ENCODE results near the gene WWP2. TPM values are rescaled to one million over a fixed set of nuclear protein-coding genes. Genes with fewer than 3 reads are reported as not detected.
"Not testable (repeated sequence)": the region's sequence is repeated elsewhere in the genome, so short reads cannot be mapped to it uniquely, and the experiment has no call there.

The WWP2 gene
- total RNA-seq, 2 experiments from 2014 or later, result 35.8 to 39.5 TPM

GRCh38 chr16:69726313-69727060, 35.6 kb upstream of the WWP2 start, which contains the start of gene NQO1:
TSS of gene NQO1 (minus strand) at chr16:69726560. CDS start at chr16:69726439, 121 bp downstream.
- Mint-ChIP-seq H3K4me3 (peak within 1 kb of the TSS; percentile 87), H3K9me3 (no peaks in the 10 kb centered on the region), H3K27ac (peak within 1 kb of the TSS; percentile 86), H3K36me3 (no peaks in the 10 kb centered on the region), H3K27me3 (no peaks in the 10 kb centered on the region), H3K4me1 (ENCODE audit: low read depth) (peaks cover 17% of the 10 kb centered on the region)
- POLR2A ChIA-PET, result interaction anchor here (0.8 to 2.3 kb wide), 3 partner anchors 11 to 330 kb away, joined by 3 to 15 read pairs (median 6); partner anchors contain the start of gene NOB1
- peak; percentile 96 for DNase-seq
- intact Hi-C loops (cut with micrococcal nuclease), result loop anchor here (1.0 kb wide), 4 partner anchors 17 to 302 kb away; partner anchors contain the start of genes CYB5B and NOB1
- CTCF ChIA-PET, result interaction anchor here (0.6 to 6.5 kb wide), 4 partner anchors 28 to 597 kb away, joined by 3 to 54 read pairs (median 3); partner anchors contain the start of gene NOB1

- Mint-ChIP-seq H3K36me3 (no peaks in the 10 kb centered on the region), H3K27me3 (no peaks in the 10 kb centered on the region), H3K9me3 (no peaks in the 10 kb centered on the region), H3K27ac (no peak overlapping the region), H3K4me1 (ENCODE audit: low read depth) (peaks cover 17% of the 10 kb centered on the region), H3K4me3 (peak overlapping the region; percentile 87)
- intact Hi-C loops (cut with micrococcal nuclease), result no loop called here
- POLR2A ChIA-PET, result interaction anchor here (2.3 kb wide), 1 partner anchor 26 kb away, joined by 15 read pairs; the partner anchor contains the start of gene NOB1
- CTCF ChIA-PET, result interaction anchor here (1.4 to 6.5 kb wide), 2 partner anchors 19 to 26 kb away, joined by 4 to 54 read pairs; partner anchors contain the start of gene NOB1
- DNase-seq, result no peak
Observed at GRCh38 chr16:69727916-69728270, 34.2 kb upstream of the WWP2 start.

GRCh38 chr16:69729030-69729429, 33.1 kb upstream of the WWP2 start:
- H3K36me3 Mint-ChIP-seq; intact Hi-C loops (cut with micrococcal nuclease); H3K27ac Mint-ChIP-seq; H3K9me3 Mint-ChIP-seq; H3K4me3 Mint-ChIP-seq; DNase-seq; POLR2A ChIA-PET; H3K27me3 Mint-ChIP-seq: not testable (repeated sequence)
- H3K4me1 Mint-ChIP-seq (ENCODE audit: low read depth), result peaks cover 17% of the 10 kb centered on the region
- CTCF ChIA-PET, result interaction anchor here (6.5 kb wide), 1 partner anchor 25 kb away, joined by 54 read pairs; the partner anchor contains the start of gene NOB1

- H3K27ac Mint-ChIP-seq; H3K36me3 Mint-ChIP-seq; POLR2A ChIA-PET; H3K27me3 Mint-ChIP-seq; H3K4me3 Mint-ChIP-seq; intact Hi-C loops (cut with micrococcal nuclease); DNase-seq; H3K9me3 Mint-ChIP-seq: not testable (repeated sequence)
- CTCF ChIA-PET, result interaction anchor here (0.7 kb wide), 1 partner anchor 23 kb away, joined by 4 read pairs; the partner anchor contains the start of gene NOB1
- H3K4me1 Mint-ChIP-seq (ENCODE audit: low read depth), result peaks cover 10% of the 10 kb centered on the region
Observed at GRCh38 chr16:69731280-69731679, 30.9 kb upstream of the WWP2 start.

- Mint-ChIP-seq H3K4me1 (ENCODE audit: low read depth) (peaks cover 2% of the 10 kb centered on the region), H3K27me3 (no peaks in the 10 kb centered on the region)
- POLR2A ChIA-PET, result no interaction called here
Observed at GRCh38 chr16:69732101-69732500, 30.0 kb upstream of the WWP2 start.

GRCh38 chr16:69741519-69741918, 20.6 kb upstream of the WWP2 start:
- Mint-ChIP-seq H3K36me3 (peaks cover 50% of the 10 kb centered on the region), H3K27me3 (no peaks in the 10 kb centered on the region), H3K9me3 (no peaks in the 10 kb centered on the region), H3K4me3 (no peak overlapping the region), H3K27ac (no peak overlapping the region), H3K4me1 (ENCODE audit: low read depth) (no peaks in the 10 kb centered on the region)
- DNase-seq, result no peak
- ChIA-PET POLR2A (interaction anchor here (0.6 to 1.1 kb wide), 2 partner anchors 9 to 175 kb away, joined by 3 read pairs; no protein-coding TSS in a partner anchor), CTCF (interaction anchor here (0.6 kb wide), 1 partner anchor 32 kb away, joined by 3 read pairs; no protein-coding TSS in a partner anchor)
- intact Hi-C loops (cut with micrococcal nuclease), result no loop called here

More at GRCh38 chr16:69732101-69732500, 30.0 kb upstream of the WWP2 start:
- intact Hi-C loops (cut with micrococcal nuclease), result no loop called here
- Mint-ChIP-seq H3K27ac (no peak overlapping the region), H3K36me3 (no peaks in the 10 kb centered on the region), H3K4me3 (no peak overlapping the region), H3K9me3 (no peaks in the 10 kb centered on the region)
- no peak for DNase-seq
- CTCF ChIA-PET, result interaction anchor here (0.7 to 1.1 kb wide), 2 partner anchors 22 kb away, joined by 4 read pairs; partner anchors contain the start of gene NOB1

GRCh38 chr16:69741951-69742904, 19.9 kb upstream of the WWP2 start:
- Mint-ChIP-seq H3K36me3 (peaks cover 54% of the 10 kb centered on the region), H3K4me1 (ENCODE audit: low read depth) (no peaks in the 10 kb centered on the region), H3K27me3 (no peaks in the 10 kb centered on the region), H3K27ac (no peak overlapping the region), H3K4me3 (no peak overlapping the region), H3K9me3 (no peaks in the 10 kb centered on the region)
- POLR2A ChIA-PET, result interaction anchor here (0.6 to 1.1 kb wide), 2 partner anchors 8 to 174 kb away, joined by 3 read pairs; no protein-coding TSS in a partner anchor
- intact Hi-C loops (cut with micrococcal nuclease), result no loop called here
- CTCF ChIA-PET, result interaction anchor here (0.6 to 1.1 kb wide), 3 partner anchors 8 to 73 kb away, joined by 3 to 5 read pairs (median 4); partner anchors contain the start of gene NOB1
- no peak for DNase-seq

- no peaks in the 10 kb centered on the region for H3K9me3 Mint-ChIP-seq
- intact Hi-C loops (cut with micrococcal nuclease), result no loop called here
- no peak for DNase-seq
- peaks cover 73% of the 10 kb centered on the region for H3K36me3 Mint-ChIP-seq
- H3K4me1 Mint-ChIP-seq (ENCODE audit: low read depth), result no peaks in the 10 kb centered on the region
- no peak overlapping the region for H3K4me3 Mint-ChIP-seq
- ChIA-PET POLR2A (no interaction called here), CTCF (interaction anchor here (1.9 kb wide), 1 partner anchor 10 kb away, joined by 10 read pairs; the partner anchor contains the start of gene NOB1)
- H3K27me3 Mint-ChIP-seq, result no peaks in the 10 kb centered on the region
- no peak overlapping the region for H3K27ac Mint-ChIP-seq
Observed at GRCh38 chr16:69744363-69745231, 17.5 kb upstream of the WWP2 start.

- Mint-ChIP-seq H3K4me3 (no peak overlapping the region), H3K9me3 (no peaks in the 10 kb centered on the region), H3K27ac (no peak overlapping the region), H3K4me1 (ENCODE audit: low read depth) (no peaks in the 10 kb centered on the region), H3K36me3 (peaks cover 73% of the 10 kb centered on the region), H3K27me3 (no peaks in the 10 kb centered on the region)
- no peak for DNase-seq
- POLR2A ChIA-PET, result interaction anchor here (1.4 kb wide), 1 partner anchor 9 kb away, joined by 6 read pairs; the partner anchor contains the start of gene NOB1
- CTCF ChIA-PET, result interaction anchor here (1.2 to 1.9 kb wide), 2 partner anchors 9 to 11 kb away, joined by 4 to 10 read pairs; partner anchors contain the start of gene NOB1
- intact Hi-C loops (cut with micrococcal nuclease), result no loop called here
Observed at GRCh38 chr16:69745232-69745612, 16.9 kb upstream of the WWP2 start.

- Mint-ChIP-seq H3K4me1 (ENCODE audit: low read depth) (no peaks in the 10 kb centered on the region), H3K4me3 (no peak overlapping the region), H3K9me3 (no peaks in the 10 kb centered on the region), H3K27me3 (no peaks in the 10 kb centered on the region), H3K27ac (no peak overlapping the region), H3K36me3 (peaks cover 76% of the 10 kb centered on the region)
- intact Hi-C loops (cut with micrococcal nuclease), result no loop called here
- DNase-seq, result no peak
- ChIA-PET CTCF (interaction anchor here (1.2 to 1.9 kb wide), 2 partner anchors 9 to 12 kb away, joined by 4 to 10 read pairs; partner anchors contain the start of gene NOB1), POLR2A (interaction anchor here (0.6 to 1.4 kb wide), 2 partner anchors 8 to 93 kb away, joined by 3 to 6 read pairs; partner anchors contain the start of gene NOB1)
Observed at GRCh38 chr16:69745959-69746358, 16.2 kb upstream of the WWP2 start.
